ENCODE measurements around the gene MDM1.

MDM1 gene

GRCh38 chr12:68349921-68350606 is 17.9 kb upstream of the MDM1 start:
- TF ChIP-seq CSDC2 (CRISPR knock-in tag; IDR thresholded peaks at IDR 0.05): no peak
- TF ChIP-seq ISL1 (CRISPR knock-in tag; IDR thresholded peaks at IDR 0.05): no peak
- no peak for TF ChIP-seq POU6F1 (CRISPR knock-in tag; IDR thresholded peaks at IDR 0.05; ENCODE audit: borderline replicate concordance, low read depth)
- TF ChIP-seq ZC3H10 (CRISPR knock-in tag; IDR thresholded peaks at IDR 0.05): no peak
- no peak for TF ChIP-seq RARB (CRISPR knock-in tag; IDR thresholded peaks at IDR 0.05)
- TF ChIP-seq CSRNP3 (CRISPR knock-in tag; IDR thresholded peaks at IDR 0.05): no peak
- no peak for TF ChIP-seq ARNTL (CRISPR knock-in tag; IDR thresholded peaks at IDR 0.05; ENCODE audit: borderline replicate concordance, low read depth)
- no peak for TF ChIP-seq ZNF565 (CRISPR knock-in tag; conservative IDR thresholded peaks at IDR 0.05; ENCODE audit: low read depth)
- TF ChIP-seq GLIS3 (CRISPR knock-in tag; IDR thresholded peaks at IDR 0.05): no peak
- no peak for TF ChIP-seq PPARA (CRISPR knock-in tag; IDR thresholded peaks at IDR 0.05; ENCODE audit: borderline replicate concordance)
- no peak for TF ChIP-seq ZNF8 (CRISPR knock-in tag; IDR thresholded peaks at IDR 0.05)
- no peak for TF ChIP-seq CREB5 (CRISPR knock-in tag; IDR thresholded peaks at IDR 0.05; ENCODE audit: low read depth)
- TF ChIP-seq ESRRG (CRISPR knock-in tag; IDR thresholded peaks at IDR 0.05): no peak
- no peak for TF ChIP-seq ZNF70 (CRISPR knock-in tag; IDR thresholded peaks at IDR 0.05)
- TF ChIP-seq OSR1 (CRISPR knock-in tag; IDR thresholded peaks at IDR 0.05): no peak
- no peak for TF ChIP-seq PATZ1 (CRISPR knock-in tag; IDR thresholded peaks at IDR 0.05; ENCODE audit: borderline replicate concordance)

GRCh38 chr12:68349220-68349621 is 17.1 kb upstream of the MDM1 start:
- no peak for ATAC-seq
- no peak for TF ChIP-seq ARNTL (CRISPR knock-in tag; IDR thresholded peaks at IDR 0.05; ENCODE audit: borderline replicate concordance, low read depth)
- TF ChIP-seq ZFP30 (CRISPR knock-in tag; IDR thresholded peaks at IDR 0.05): no peak
- TF ChIP-seq ZNF565 (CRISPR knock-in tag; conservative IDR thresholded peaks at IDR 0.05; ENCODE audit: low read depth): no peak

More at GRCh38 chr12:68349921-68350606, 17.9 kb upstream of the MDM1 start:
- ATAC-seq: peak; percentile 56; the same call in 2 of the 3 replicates

- ATAC-seq: no peak
- TF ChIP-seq ISL1 (CRISPR knock-in tag; IDR thresholded peaks at IDR 0.05) (no peak), TSHZ2 (CRISPR knock-in tag; IDR thresholded peaks at IDR 0.05) (no peak), RARB (CRISPR knock-in tag; IDR thresholded peaks at IDR 0.05) (no peak), ZFP30 (CRISPR knock-in tag; IDR thresholded peaks at IDR 0.05) (no peak), TCF4 (CRISPR knock-in tag; IDR thresholded peaks at IDR 0.05; ENCODE audit: borderline replicate concordance) (no peak), CREB5 (CRISPR knock-in tag; IDR thresholded peaks at IDR 0.05; ENCODE audit: low read depth) (no peak), GLIS3 (CRISPR knock-in tag; IDR thresholded peaks at IDR 0.05) (no peak), ZNF70 (CRISPR knock-in tag; IDR thresholded peaks at IDR 0.05) (no peak), TOX (CRISPR knock-in tag; IDR thresholded peaks at IDR 0.05; ENCODE audit: borderline replicate concordance) (no peak)
Observed at GRCh38 chr12:68348419-68348818, 16.3 kb upstream of the MDM1 start.

Measured in SK-N-SH treated with all-trans-retinoic acid at 6 μM for 48 hours (cell line).